Thyroid gland (tissue), 4 donors: ENCODE data around the gene ADGRB3. TPM values are rescaled to one million over a fixed set of nuclear protein-coding genes. Genes with fewer than 3 reads are reported as not detected.
"Not testable (repeated sequence)": the region's sequence is repeated elsewhere in the genome, so short reads cannot be mapped to it uniquely, and the experiment has no call there.

Experiments
- DNase-seq, 2 donors: peaks; one replicate each; pipeline ENCODE4 v3.0.0-alpha.2; 2019
- H3K27ac ChIP-seq, 3 donors: fragments of 200-600 bp; sonication (generic); 1 replicate in 2 of 3; 2 replicates in 1 of 3; pipeline ENCODE4 v1.5.1; 2016 to 2019; ENCODE audit warnings: mild to moderate bottlenecking in 1 of 3, moderate library complexity in 1 of 3
- H3K27me3 ChIP-seq: fragments of 200-600 bp; sonication (generic); one replicate; pipeline ENCODE4 v1.5.1; 2019
- H3K36me3 ChIP-seq, 2 donors: fragments of 200-600 bp; sonication (generic); one replicate each; pipeline ENCODE4 v1.5.1; 2016 to 2019
- H3K4me1 ChIP-seq, 2 donors: fragments of 200-600 bp; sonication (generic); one replicate each; pipeline ENCODE4 v1.5.1; 2017 to 2019
- H3K4me3 ChIP-seq, 3 donors: fragments of 200-600 bp; sonication (generic); replicated peaks in 1 of 3; 1 replicate in 2 of 3; 2 replicates in 1 of 3; pipeline ENCODE4 v1.5.1; 2016; ENCODE audit warnings: mild to moderate bottlenecking in 1 of 3
- H3K9me3 ChIP-seq: fragments of 200-600 bp; sonication (generic); one replicate; pipeline ENCODE4 v1.5.1; 2017
- CTCF ChIP-seq, 6 experiments: fragments of 200-600 bp in 3 of 6; fragments of 450-650 bp in 3 of 6; sonication (generic) in 3 of 6; IDR thresholded peaks; one replicate each; pipeline ENCODE4 v1.5.1; 2016 to 2019; ENCODE audit warnings: antibody characterized with exemption in 6 of 6, mild to moderate bottlenecking in 2 of 6, inconsistent platforms in 1 of 6, moderate library complexity in 1 of 6
- POLR2A ChIP-seq, 2 donors: fragments of 450-650 bp; IDR thresholded peaks; one replicate each; pipeline ENCODE4 v1.6.1; 2017; ENCODE audit warnings: antibody characterized with exemption in 2 of 2, mild to moderate bottlenecking in 2 of 2, moderate library complexity in 1 of 2
- WGBS, 2 donors: methylation state at CpG; one replicate each; pipeline ENCODE4 v1.1.5; 2017; 5-methylcytosine and 5-hydroxymethylcytosine counted together
- intact Hi-C: fragments of 100-400 bp; cut with DNase I; formaldehyde crosslinking; loops from one replicate; pipeline ENCODE4 v1.15.1; 2023
- total RNA-seq, 4 donors: library from RNA; depleted of rRNA; stranded (reverse); fragments of >200 nt; gene quantifications; one replicate each; pipeline ENCODE4 v1.2.3, GENCODE V29; 2016

ADGRB3 gene
- total RNA-seq, 4 donors from 2014 or later: 0.45 to 3.0 (median 1.4) TPM

DNA sequence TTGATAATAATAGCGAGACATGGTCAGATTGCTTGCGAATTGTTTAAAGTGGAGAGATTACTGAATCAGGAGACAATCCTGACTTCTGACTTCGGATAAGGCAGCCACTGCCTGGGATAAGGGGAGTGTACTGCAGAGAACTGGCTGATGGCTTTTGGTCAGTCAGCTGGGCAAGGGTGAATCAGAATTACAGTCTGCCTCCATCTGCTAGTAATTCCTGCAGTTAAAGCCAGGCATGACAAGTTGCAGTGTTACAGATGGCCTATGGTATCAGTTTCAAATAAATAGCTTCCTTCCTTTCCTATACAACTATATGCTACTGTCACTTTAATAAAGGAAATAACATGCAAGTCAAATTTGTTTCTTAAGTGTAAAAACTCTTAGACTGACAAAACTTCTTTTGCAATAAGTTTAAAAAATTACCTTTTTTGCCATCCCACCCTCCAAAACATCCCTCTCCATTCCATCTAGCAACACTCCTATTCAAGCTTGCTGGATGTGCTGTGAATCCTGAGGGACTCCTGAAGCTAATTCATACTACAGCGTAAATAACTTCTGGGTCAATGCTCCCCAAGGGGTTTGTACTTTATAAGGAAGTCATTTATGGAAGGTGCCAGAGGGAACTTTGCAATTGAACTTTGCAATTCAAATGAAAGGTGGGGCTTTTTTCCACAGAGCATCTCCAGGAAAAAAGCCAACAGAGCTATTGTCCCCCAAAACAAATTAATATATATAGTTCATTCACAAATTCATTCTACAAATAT lies 245.2 kb downstream of the ADGRB3 start:
- intact Hi-C loops: no loop called here
- Histone ChIP-seq H3K4me1 (no peaks in the 10 kb centered on the region), H3K4me3 (no peak overlapping the region), H3K36me3 (no peaks in the 10 kb centered on the region), H3K27ac (no peak overlapping the region), H3K27me3 (no peaks in the 10 kb centered on the region), H3K9me3 (no peaks in the 10 kb centered on the region)
- TF ChIP-seq CTCF (IDR thresholded peaks at IDR 0.05) (no peak), POLR2A (IDR thresholded peaks at IDR 0.05) (no peak)
- no peak for DNase-seq
- 87% methylated on average over 4 of the region's 4 CpGs for WGBS, 2 donors

GRCh38 chr6:68883325-68883724 lies 248.2 kb downstream of the ADGRB3 start:
- H3K4me3 ChIP-seq, H3K27me3 ChIP-seq, H3K9me3 ChIP-seq, H3K4me1 ChIP-seq, intact Hi-C loops, H3K27ac ChIP-seq, H3K36me3 ChIP-seq, DNase-seq: not testable (repeated sequence)
- 93 to 95% methylated on average over 9 of the region's 9 CpGs for WGBS, 2 donors

- no peaks in the 10 kb centered on the region for H3K9me3 ChIP-seq
- H3K27ac ChIP-seq: no peak overlapping the region
- no peaks in the 10 kb centered on the region for H3K4me1 ChIP-seq
- intact Hi-C loops: no loop called here
- TF ChIP-seq POLR2A (IDR thresholded peaks at IDR 0.05): no peak
- TF ChIP-seq CTCF (IDR thresholded peaks at IDR 0.05): no peak
- H3K27me3 ChIP-seq: no peaks in the 10 kb centered on the region
- DNase-seq: no peak
- H3K36me3 ChIP-seq: no peaks in the 10 kb centered on the region
- H3K4me3 ChIP-seq: no peak overlapping the region
These were observed 256.3 kb downstream of the ADGRB3 start for GRCh38 chr6:68891419-68891818.

DNA sequence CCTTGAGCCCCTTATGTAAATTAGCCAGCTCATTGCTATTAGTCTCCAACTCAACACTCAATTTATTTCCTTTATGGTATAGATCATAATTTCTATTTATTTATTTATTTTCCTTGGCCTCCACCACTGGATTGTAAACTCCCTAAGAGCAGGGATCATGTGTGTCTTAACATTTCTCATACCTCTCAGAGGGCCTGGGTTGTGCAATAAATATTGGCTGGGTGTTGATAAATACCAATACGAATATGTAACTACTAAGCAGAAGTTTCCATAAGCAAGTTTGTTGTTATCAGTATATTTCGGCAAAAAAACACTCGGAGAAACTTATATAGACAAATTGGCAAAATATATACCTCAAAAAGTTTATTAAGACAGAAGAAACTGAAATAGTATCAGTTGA lies 257.4 kb downstream of the ADGRB3 start:
- no peaks in the 10 kb centered on the region for H3K36me3 ChIP-seq
- no peaks in the 10 kb centered on the region for H3K4me1 ChIP-seq
- no peak for DNase-seq
- no peaks in the 10 kb centered on the region for H3K9me3 ChIP-seq
- no peak overlapping the region for H3K27ac ChIP-seq
- TF ChIP-seq POLR2A (IDR thresholded peaks at IDR 0.05): no peak
- no peak for TF ChIP-seq CTCF (IDR thresholded peaks at IDR 0.05)
- WGBS, 2 donors: 90 to 92% methylated on average over 3 of the region's 3 CpGs
- intact Hi-C loops: no loop called here
- no peaks in the 10 kb centered on the region for H3K27me3 ChIP-seq
- no peak overlapping the region for H3K4me3 ChIP-seq

DNA sequence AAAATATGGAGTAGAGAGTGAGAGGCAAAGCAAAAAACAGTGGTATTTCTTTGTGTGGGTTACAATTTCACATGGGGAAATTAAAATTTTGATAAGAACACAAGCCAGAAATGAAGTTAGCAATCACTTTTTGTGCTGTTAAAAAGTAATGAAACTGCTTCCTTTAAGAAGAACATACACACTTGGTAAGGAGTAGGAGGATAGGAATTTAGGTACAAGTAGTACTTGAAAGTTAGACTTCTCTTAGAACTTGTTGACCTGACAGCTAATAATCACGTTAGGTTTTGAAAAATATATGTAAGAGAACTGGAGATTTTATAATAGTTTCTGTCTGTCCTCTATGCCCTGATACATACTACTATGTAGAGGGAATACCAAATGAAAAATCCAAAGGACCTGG lies 260.8 kb downstream of the ADGRB3 start:
- H3K4me1 ChIP-seq: no peaks in the 10 kb centered on the region
- no peaks in the 10 kb centered on the region for H3K36me3 ChIP-seq
- 23 to 31% methylated on average over 1 of the region's 1 CpG for WGBS, 2 donors
- no peak for DNase-seq
- TF ChIP-seq CTCF (IDR thresholded peaks at IDR 0.05) (no peak), POLR2A (IDR thresholded peaks at IDR 0.05) (no peak)
- no peak overlapping the region for H3K27ac ChIP-seq
- H3K27me3 ChIP-seq: no peaks in the 10 kb centered on the region
- intact Hi-C loops: no loop called here
- H3K9me3 ChIP-seq: no peaks in the 10 kb centered on the region
- H3K4me3 ChIP-seq: no peak overlapping the region
